HG02642 (cell line): ENCODE results near the gene CCDC28B.

Source experiments
- ATAC-seq: cut with Tn5 transposase; IDR thresholded peaks from one replicate; pipeline ENCODE4 v1.9.1; 2021; ENCODE audit warnings: mild to moderate bottlenecking; ENCODE audit not compliant: unreplicated experiment, poor library complexity

The CCDC28B gene

DNA sequence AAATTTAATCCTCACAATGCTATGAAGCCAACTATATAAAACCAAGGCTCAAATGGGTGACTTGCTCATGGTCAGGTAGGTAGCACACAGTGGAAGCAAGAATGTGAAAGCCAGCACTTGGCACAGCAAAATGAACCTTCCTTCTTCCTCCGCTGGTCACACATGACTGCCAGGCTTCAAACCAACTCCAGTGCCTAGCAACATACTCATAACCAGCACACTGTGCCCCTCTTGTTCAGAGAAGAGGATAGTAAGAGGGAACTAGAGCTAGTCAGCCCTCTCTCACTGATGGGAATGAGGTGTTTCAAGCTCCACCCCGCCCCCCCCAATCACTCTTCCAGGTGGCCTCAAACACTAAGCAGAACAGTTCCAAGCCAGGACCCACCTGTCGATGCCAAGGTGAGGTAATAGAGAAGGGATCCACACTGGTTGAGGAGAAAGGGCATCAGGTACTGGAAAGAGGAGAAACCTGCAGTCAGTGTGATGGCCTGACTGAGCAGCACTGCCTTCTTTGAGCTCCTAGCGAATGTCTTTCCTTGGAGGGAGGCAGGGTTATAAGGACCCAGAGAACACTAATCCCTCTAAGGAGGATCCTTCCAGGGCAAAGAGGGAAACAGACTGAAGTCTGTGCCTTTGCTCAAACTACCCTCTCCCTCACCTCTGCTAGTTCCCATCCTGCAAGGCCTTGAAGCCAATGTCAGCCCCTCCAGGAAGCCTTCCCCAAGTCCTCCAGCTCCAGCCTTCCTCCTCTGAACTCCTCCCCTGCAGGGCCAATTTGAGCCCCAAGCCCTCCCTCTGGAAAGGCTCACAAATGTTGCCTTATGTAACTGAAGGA, 20.6 kb downstream of the CCDC28B start:
- ATAC-seq, result no peak

- no peak for ATAC-seq
Measured at GRCh38 chr1:32221581-32221979, 21.2 kb downstream of the CCDC28B start.

GRCh38 chr1:32221980-32222755, 21.8 kb downstream of the CCDC28B start, which contains the start of the genes EIF3I and TMEM234:
TSS of gene EIF3I (plus strand) at chr1:32222407. CDS start at chr1:32222442, 35 bp downstream.
TSS of gene TMEM234 (minus strand) at chr1:32222353. CDS start at chr1:32222322, 31 bp downstream.
- ATAC-seq, result peak; percentile 95

GRCh38 chr1:32223683-32224082, 23.3 kb downstream of the CCDC28B start:
- no peak for ATAC-seq

- ATAC-seq, result no peak
Measured at GRCh38 chr1:32224285-32224684, 23.9 kb downstream of the CCDC28B start.

GRCh38 chr1:32228771-32229170, 28.4 kb downstream of the CCDC28B start:
- ATAC-seq, result no peak

DNA sequence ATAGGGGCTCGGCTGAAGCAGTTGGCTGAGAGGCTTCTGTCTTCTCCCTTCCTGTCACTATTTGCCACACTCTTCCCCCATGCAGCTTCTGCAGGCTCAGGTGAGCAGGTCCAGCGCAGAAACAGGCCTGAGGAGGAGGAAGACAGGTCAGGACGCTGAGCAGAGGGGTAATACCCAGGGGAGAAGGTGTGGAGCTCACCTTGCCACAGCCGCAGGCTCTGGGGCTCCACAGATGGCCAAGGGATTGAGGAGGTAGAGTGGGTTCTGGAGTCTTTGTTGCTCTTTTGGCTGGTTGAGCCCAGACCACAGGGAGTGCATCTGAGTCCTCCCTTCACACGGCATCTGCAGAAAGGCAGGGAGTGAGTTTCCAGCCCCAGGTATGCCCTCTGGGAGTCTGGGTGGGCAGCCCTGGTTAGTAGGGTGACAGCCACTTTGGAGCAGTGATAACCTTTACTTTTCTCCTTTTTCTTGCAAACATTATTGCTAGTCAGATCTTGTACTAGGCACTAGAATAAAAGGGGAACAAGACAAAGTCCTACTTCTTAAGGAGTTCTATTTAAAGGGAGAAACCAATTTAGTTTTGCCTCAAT, 31.5 kb downstream of the CCDC28B start:
- ATAC-seq, result no peak

- ATAC-seq, result no peak
Measured at GRCh38 chr1:32232558-32233304, 32.3 kb downstream of the CCDC28B start.

DNA sequence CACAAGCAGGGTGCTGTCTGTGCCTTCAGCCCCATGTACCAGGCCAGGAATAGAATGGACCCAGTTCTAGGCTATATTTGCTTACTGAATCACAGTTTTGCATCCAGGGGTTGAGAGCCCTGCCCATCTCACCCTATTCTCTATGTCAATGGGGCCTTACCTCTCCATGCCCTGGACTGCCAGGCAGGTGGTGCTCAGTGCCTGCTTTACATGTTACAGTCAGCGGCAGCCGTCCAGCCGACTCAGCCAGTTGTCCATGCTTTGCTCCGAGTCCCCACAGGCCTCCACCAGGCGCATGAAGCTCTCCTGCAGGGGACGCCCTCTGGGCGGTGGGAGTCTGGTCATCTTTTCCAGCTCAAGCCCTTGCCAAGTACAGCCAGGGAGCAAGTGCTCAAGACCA, 34.4 kb downstream of the CCDC28B start:
- ATAC-seq, result no peak

DNA sequence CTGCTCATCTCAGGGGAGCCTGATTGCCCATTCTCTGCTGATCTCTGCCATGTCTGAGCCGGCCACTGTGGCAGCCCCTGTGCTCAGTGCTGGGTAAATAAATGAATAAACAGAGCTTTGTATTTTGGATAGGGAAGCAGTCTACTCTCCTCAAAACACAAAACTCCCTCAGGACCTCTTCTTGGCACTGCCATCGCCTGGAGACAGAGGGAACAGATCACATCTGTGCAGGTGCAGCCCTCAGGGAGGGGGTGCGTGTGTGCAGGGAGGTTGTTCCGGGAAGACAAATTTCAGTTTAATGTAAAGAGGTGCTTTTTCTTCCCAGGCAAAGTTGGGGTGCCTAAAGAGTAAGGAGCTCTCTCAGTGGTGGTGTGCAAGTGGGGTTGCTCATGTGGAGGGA, 38.9 kb downstream of the CCDC28B start:
- ATAC-seq, result no peak

DNA sequence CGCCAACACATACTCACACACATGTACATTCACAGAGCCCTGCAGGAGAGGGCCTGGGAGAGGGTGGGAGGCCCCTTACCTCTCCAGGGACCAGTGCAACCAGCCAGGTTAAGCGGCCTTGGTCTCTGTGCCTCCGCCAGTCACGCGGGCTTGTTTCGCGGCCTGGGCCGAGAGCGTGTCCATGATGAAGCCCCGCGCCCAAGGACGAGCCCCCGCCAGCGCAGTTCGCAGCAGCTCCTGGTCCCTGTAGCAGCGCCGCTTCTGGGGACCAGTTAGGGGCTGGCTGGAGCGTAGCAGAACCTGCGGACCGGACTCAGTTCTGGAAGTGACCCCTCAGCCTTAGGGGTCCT, 39.4 kb downstream of the CCDC28B start:
- ATAC-seq, result no peak

DNA sequence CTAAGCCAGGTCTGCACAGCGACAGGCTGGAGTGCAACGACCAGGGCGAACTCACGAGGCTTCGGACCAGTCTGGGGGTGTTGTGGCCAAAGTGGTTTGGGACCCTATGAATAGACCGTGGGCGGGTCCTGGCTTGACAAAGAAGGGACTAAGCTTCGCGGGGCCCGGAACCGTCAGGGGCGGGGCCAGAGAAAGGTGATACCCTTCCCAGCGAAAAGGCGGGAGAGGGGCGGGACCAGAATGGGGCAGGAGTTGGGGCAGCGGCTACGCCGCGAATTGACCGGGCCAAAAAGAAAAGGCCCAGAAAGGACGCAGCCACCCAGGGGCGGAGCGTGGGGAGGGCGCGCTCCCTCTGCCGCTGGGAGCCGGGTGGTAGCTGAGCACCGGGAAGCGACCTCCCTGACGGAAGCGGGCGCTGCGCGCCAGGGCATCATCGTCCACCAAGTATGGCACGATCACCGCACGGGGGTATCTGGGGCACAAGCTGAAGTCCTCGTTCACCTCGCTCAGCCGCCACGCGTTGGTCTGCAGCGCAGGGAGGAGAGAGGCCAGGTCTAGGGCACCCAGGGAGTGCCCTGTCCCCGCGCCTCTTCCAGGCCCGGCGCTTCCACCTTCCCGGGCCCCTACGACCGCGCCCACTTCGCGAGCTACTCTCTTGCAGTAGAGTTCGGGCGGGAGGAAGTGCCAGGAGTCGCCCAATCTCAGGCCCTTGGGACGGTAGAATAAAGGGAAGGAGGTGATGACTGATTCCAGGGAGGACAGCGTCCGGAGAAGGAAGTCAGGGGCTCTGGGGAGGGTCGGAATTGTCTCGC, 40.0 kb downstream of the CCDC28B start:
- peak; percentile 32 for ATAC-seq

DNA sequence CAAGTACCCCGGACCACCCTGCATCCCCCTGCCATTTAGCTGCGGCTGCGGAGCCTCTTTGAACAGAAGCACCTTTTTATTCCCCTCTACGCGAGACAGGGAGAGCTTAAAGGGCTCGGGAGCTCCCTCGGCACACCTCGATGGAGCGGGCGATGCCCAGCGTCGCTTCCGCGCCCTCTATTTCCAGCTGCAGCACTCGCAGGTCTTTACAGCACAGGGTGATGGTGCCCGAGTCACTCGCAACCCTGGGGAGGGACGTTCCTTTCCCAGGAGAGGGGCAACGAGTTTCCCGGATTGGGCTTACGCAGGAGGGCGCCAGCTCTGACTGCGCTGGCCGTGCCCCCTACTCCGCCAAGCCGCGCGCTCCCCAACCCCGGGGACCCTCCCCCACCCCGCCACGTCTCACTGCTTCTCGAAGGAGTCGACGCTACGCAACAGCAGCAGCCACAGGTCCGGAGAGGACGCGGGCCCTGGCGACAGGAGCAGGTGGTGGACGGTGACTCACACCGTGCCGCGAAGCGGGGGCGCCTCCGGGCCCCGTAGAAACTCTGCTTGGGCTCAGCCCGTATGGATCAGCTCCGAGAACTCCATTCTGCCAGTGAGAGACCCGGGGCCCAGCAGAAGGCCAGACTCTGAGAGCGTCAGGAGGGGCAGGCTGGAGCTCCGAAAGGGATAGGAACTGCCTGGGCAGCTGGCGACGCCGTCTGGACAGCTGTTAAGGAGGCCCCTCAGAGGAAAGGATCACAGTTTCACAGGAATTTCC, 40.8 kb downstream of the CCDC28B start:
- ATAC-seq, result peak; percentile 42

DNA sequence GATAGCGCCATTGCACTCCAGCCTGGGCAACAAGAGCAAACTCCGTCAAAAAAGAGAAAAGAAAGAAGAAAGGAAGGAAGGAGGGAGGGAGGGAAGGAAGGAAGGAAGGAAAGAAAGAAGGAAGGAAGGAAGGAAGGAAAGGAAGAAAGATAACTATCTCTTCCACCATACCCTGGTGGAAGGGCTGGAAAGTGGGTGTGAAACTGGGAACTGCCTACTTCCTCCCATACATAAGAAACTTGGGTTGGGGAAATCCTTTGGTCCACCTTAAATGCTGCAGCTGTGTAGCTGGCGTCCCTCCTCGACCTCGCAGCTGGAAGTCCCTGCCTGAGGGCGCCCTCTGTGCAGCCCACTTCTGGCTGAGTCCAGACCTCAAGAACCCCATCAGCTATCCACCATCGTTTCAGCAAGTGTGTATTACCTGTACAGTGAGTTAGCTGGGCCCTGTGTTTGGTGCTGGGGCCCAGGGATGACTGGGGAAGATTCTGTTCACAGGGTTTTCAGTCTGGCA, 42.0 kb downstream of the CCDC28B start:
- ATAC-seq, result no peak

GRCh38 chr1:32246888-32247273, 46.5 kb downstream of the CCDC28B start, which contains the start of gene FAM167B:
TSS of gene FAM167B (plus strand) at chr1:32247222. CDS start at chr1:32247422, 200 bp downstream.
- no peak for ATAC-seq

GRCh38 chr1:32247452-32247851, 47.1 kb downstream of the CCDC28B start:
- ATAC-seq, result no peak

GRCh38 chr1:32247983-32248889, 47.8 kb downstream of the CCDC28B start:
- peak; percentile 43 for ATAC-seq
